Duodenal mucosa (tissue), 2 donors: Measurements from ENCODE around the gene UBE2U.

Source experiments
- H3K27ac ChIP-seq: one replicate; pipeline ENCODE4 v1.7.0; 2013; ENCODE audit warnings: low read depth, low read length
- H3K27me3 ChIP-seq, 2 donors: one replicate each; pipeline ENCODE4 v1.7.0; 2013; ENCODE audit warnings: low read length in 2 of 2, control low read depth in 1 of 2; ENCODE audit not compliant: insufficient read depth in 2 of 2, control insufficient read depth in 1 of 2
- H3K36me3 ChIP-seq, 2 donors: one replicate each; pipeline ENCODE4 v1.7.0; 2013; ENCODE audit warnings: low read length in 2 of 2, control low read depth in 1 of 2; ENCODE audit not compliant: insufficient read depth in 2 of 2, control insufficient read depth in 1 of 2
- H3K4me1 ChIP-seq, 2 donors: one replicate each; pipeline ENCODE4 v1.7.0; 2013; ENCODE audit warnings: low read length in 2 of 2, control low read depth in 1 of 2; ENCODE audit not compliant: insufficient read depth in 2 of 2, control insufficient read depth in 1 of 2
- H3K4me3 ChIP-seq, 2 donors: one replicate each; pipeline ENCODE4 v1.7.0; 2013; ENCODE audit warnings: low read length in 2 of 2, low read depth in 1 of 2
- H3K9ac ChIP-seq, 2 donors: one replicate each; pipeline ENCODE4 v1.7.0; 2013; ENCODE audit warnings: low read length in 2 of 2, low read depth in 1 of 2
- H3K9me3 ChIP-seq, 2 donors: one replicate each; pipeline ENCODE4 v1.7.0; 2013; ENCODE audit warnings: low read length in 2 of 2, control low read depth in 1 of 2; ENCODE audit not compliant: control insufficient read depth in 1 of 2

The UBE2U gene

GRCh38 chr1:64269558-64269884, 66.1 kb downstream of the UBE2U start:
- no peak overlapping the region for H3K4me3 ChIP-seq
- H3K27me3 ChIP-seq, result no peaks in the 10 kb centered on the region
- H3K4me1 ChIP-seq, result no peaks in the 10 kb centered on the region
- H3K36me3 ChIP-seq, result no peaks in the 10 kb centered on the region
- H3K27ac ChIP-seq, result no peak overlapping the region
- H3K9me3 ChIP-seq, result no peaks in the 10 kb centered on the region
- no peak overlapping the region for H3K9ac ChIP-seq

- Histone ChIP-seq H3K4me3 (no peak overlapping the region), H3K27me3 (no peaks in the 10 kb centered on the region), H3K4me1 (no peaks in the 10 kb centered on the region), H3K36me3 (no peaks in the 10 kb centered on the region), H3K27ac (no peak overlapping the region), H3K9me3 (no peaks in the 10 kb centered on the region), H3K9ac (no peak overlapping the region)
Observed at GRCh38 chr1:64280001-64280400, 76.6 kb downstream of the UBE2U start.

- H3K27ac ChIP-seq, result no peak overlapping the region
- no peaks in the 10 kb centered on the region for H3K27me3 ChIP-seq
- no peaks in the 10 kb centered on the region for H3K4me1 ChIP-seq
- no peaks in the 10 kb centered on the region for H3K36me3 ChIP-seq
- H3K9ac ChIP-seq, result no peak overlapping the region
- no peak overlapping the region for H3K4me3 ChIP-seq
- no peaks in the 10 kb centered on the region for H3K9me3 ChIP-seq
Observed at GRCh38 chr1:64282351-64282750, 78.9 kb downstream of the UBE2U start.

GRCh38 chr1:64287071-64287470, 83.6 kb downstream of the UBE2U start:
- Histone ChIP-seq H3K9me3 (no peaks in the 10 kb centered on the region), H3K27me3 (no peaks in the 10 kb centered on the region), H3K4me3 (no peak overlapping the region), H3K36me3 (no peaks in the 10 kb centered on the region), H3K27ac (no peak overlapping the region), H3K4me1 (no peaks in the 10 kb centered on the region), H3K9ac (no peak overlapping the region)

- H3K9me3 ChIP-seq, result no peaks in the 10 kb centered on the region
- H3K4me3 ChIP-seq, result no peak overlapping the region
- no peaks in the 10 kb centered on the region for H3K4me1 ChIP-seq
- H3K27me3 ChIP-seq, result no peaks in the 10 kb centered on the region
- H3K27ac ChIP-seq, result no peak overlapping the region
- no peak overlapping the region for H3K9ac ChIP-seq
- H3K36me3 ChIP-seq, result no peaks in the 10 kb centered on the region
Observed at GRCh38 chr1:64290420-64290819, 87.0 kb downstream of the UBE2U start.

- H3K36me3 ChIP-seq, result no peaks in the 10 kb centered on the region
- H3K27ac ChIP-seq, result no peak overlapping the region
- no peaks in the 10 kb centered on the region for H3K4me1 ChIP-seq
- no peaks in the 10 kb centered on the region for H3K27me3 ChIP-seq
- H3K4me3 ChIP-seq, result no peak overlapping the region
- H3K9me3 ChIP-seq, result no peaks in the 10 kb centered on the region
- H3K9ac ChIP-seq, result no peak overlapping the region
Observed at GRCh38 chr1:64291931-64292330, 88.5 kb downstream of the UBE2U start.

GRCh38 chr1:64292399-64292798, 89.0 kb downstream of the UBE2U start:
- Histone ChIP-seq H3K9ac (no peak overlapping the region), H3K9me3 (no peaks in the 10 kb centered on the region), H3K27me3 (no peaks in the 10 kb centered on the region), H3K4me1 (no peaks in the 10 kb centered on the region), H3K4me3 (no peak overlapping the region), H3K36me3 (no peaks in the 10 kb centered on the region), H3K27ac (no peak overlapping the region)

GRCh38 chr1:64293820-64294219, 90.4 kb downstream of the UBE2U start:
- H3K4me3 ChIP-seq, result no peak overlapping the region
- no peaks in the 10 kb centered on the region for H3K27me3 ChIP-seq
- no peaks in the 10 kb centered on the region for H3K36me3 ChIP-seq
- H3K27ac ChIP-seq, result no peak overlapping the region
- no peaks in the 10 kb centered on the region for H3K9me3 ChIP-seq
- no peaks in the 10 kb centered on the region for H3K4me1 ChIP-seq
- no peak overlapping the region for H3K9ac ChIP-seq

GRCh38 chr1:64295136-64295535, 91.7 kb downstream of the UBE2U start:
- no peak overlapping the region for H3K4me3 ChIP-seq
- no peaks in the 10 kb centered on the region for H3K9me3 ChIP-seq
- no peaks in the 10 kb centered on the region for H3K4me1 ChIP-seq
- H3K36me3 ChIP-seq, result no peaks in the 10 kb centered on the region
- no peaks in the 10 kb centered on the region for H3K27me3 ChIP-seq
- H3K9ac ChIP-seq, result no peak overlapping the region
- no peak overlapping the region for H3K27ac ChIP-seq

GRCh38 chr1:64295561-64295960, 92.1 kb downstream of the UBE2U start:
- H3K27ac ChIP-seq, result no peak overlapping the region
- H3K36me3 ChIP-seq, result no peaks in the 10 kb centered on the region
- H3K4me1 ChIP-seq, result no peaks in the 10 kb centered on the region
- no peak overlapping the region for H3K9ac ChIP-seq
- H3K4me3 ChIP-seq, result no peak overlapping the region
- no peaks in the 10 kb centered on the region for H3K9me3 ChIP-seq
- no peaks in the 10 kb centered on the region for H3K27me3 ChIP-seq

GRCh38 chr1:64296459-64296858, 93.0 kb downstream of the UBE2U start:
- Histone ChIP-seq H3K9me3 (no peaks in the 10 kb centered on the region), H3K27me3 (no peaks in the 10 kb centered on the region), H3K36me3 (no peaks in the 10 kb centered on the region), H3K4me3 (no peak overlapping the region), H3K4me1 (no peaks in the 10 kb centered on the region), H3K27ac (no peak overlapping the region), H3K9ac (no peak overlapping the region)
